RCC 7860 (cell line): ENCODE measurements around the gene GJB5.
A peak's percentile ranks its signal among the peaks of the same experiment; 100 is the strongest.

Experiments used
- DNase-seq: peaks from one replicate; pipeline ENCODE4 v3.0.0-alpha.2; 2015; ENCODE audit warnings: low spot score
- FAIRE-seq: peaks from 2 replicates; lab custom pipeline; 2012; peaks lifted over from hg19 to GRCh38; lab: Jason Lieb, UNC

GJB5 gene

GRCh38 chr1:34744851-34745250 is 10.0 kb upstream of the GJB5 start:
- FAIRE-seq (no peak), DNase-seq (no peak)

- FAIRE-seq (no peak), DNase-seq (no peak)
These were observed 9.2 kb upstream of the GJB5 start for GRCh38 chr1:34745666-34746065.

- no peak for FAIRE-seq
- DNase-seq, result no peak
These were observed 8.7 kb upstream of the GJB5 start for GRCh38 chr1:34746101-34746500.

- DNase-seq, result no peak
These were observed 7.8 kb upstream of the GJB5 start for GRCh38 chr1:34746785-34747637.

GRCh38 chr1:34747638-34747941 is 7.3 kb upstream of the GJB5 start:
- FAIRE-seq, result no peak
- no peak for DNase-seq

More at GRCh38 chr1:34746785-34747637, 7.8 kb upstream of the GJB5 start:
- no peak for FAIRE-seq

- no peak for DNase-seq
- FAIRE-seq, result no peak
These were observed 4.9 kb upstream of the GJB5 start for GRCh38 chr1:34749992-34750391.

GRCh38 chr1:34750610-34751009 is 4.2 kb upstream of the GJB5 start:
- no peak for FAIRE-seq
- no peak for DNase-seq

GRCh38 chr1:34753163-34753562 is 1.7 kb upstream of the GJB5 start:
- DNase-seq, result no peak
- FAIRE-seq, result no peak

- no peak for DNase-seq
- no peak for FAIRE-seq
These were observed 1.1 kb downstream of the GJB5 start for GRCh38 chr1:34755961-34756360.

- FAIRE-seq (no peak), DNase-seq (no peak)
These were observed 2.5 kb downstream of the GJB5 start for GRCh38 chr1:34757386-34757785.

GRCh38 chr1:34758751-34759150 is 3.9 kb downstream of the GJB5 start:
- peak; percentile 74 for DNase-seq

GRCh38 chr1:34759503-34760357 is 4.9 kb downstream of the GJB5 start, which contains the start of gene GJB4:
TSS of gene GJB4 (plus strand) at chr1:34759740. CDS start at chr1:34761255, 1,515 bp downstream.
- FAIRE-seq (no peak), DNase-seq (no peak)

More at GRCh38 chr1:34758751-34759150, 3.9 kb downstream of the GJB5 start:
- FAIRE-seq, result peak; percentile 87

- no peak for DNase-seq
- no peak for FAIRE-seq
These were observed 6.4 kb downstream of the GJB5 start for GRCh38 chr1:34761176-34761761.

GRCh38 chr1:34761776-34762307 is 7.0 kb downstream of the GJB5 start:
- DNase-seq, result no peak
- FAIRE-seq, result no peak

GRCh38 chr1:34762474-34763141 is 7.8 kb downstream of the GJB5 start:
- DNase-seq (no peak), FAIRE-seq (no peak)

- peak; percentile 83 for DNase-seq
- peak; percentile 83 for FAIRE-seq
These were observed 8.4 kb downstream of the GJB5 start for GRCh38 chr1:34763142-34763781.

- DNase-seq (no peak), FAIRE-seq (no peak)
These were observed 14.0 kb downstream of the GJB5 start for GRCh38 chr1:34768856-34769255.

- DNase-seq (no peak), FAIRE-seq (no peak)
These were observed 16.2 kb downstream of the GJB5 start for GRCh38 chr1:34770891-34771504.

- no peak for FAIRE-seq
- no peak for DNase-seq
These were observed 16.9 kb downstream of the GJB5 start for GRCh38 chr1:34771573-34772371.
